Activated T-cell treated with anti-CD3 and anti-CD28 coated beads for 24 hours (primary cell): ENCODE measurements around the gene C2orf69.

Experiments
- DNase-seq: peaks from one replicate; pipeline ENCODE4 v3.0.0-alpha.2; 2020; ENCODE audit warnings: low read depth

The C2orf69 gene

DNA sequence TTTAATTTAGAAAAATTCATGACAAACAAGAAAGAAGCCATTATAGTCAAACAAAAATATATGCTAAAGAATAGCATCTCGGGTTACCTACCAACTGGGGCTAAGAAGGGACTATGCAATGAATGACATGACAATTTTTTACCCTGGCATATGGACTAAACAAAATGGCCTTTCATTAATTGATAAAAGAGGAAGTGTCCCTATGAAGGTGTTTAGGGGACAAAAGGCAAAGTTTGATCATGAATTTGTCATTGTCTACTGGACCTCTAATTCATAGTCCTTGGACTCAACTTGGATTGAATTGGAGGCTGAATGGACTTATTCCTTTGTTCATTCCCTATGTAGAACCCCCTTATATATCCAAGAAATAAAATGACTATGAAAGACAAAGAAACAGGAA lies 57.0 kb downstream of the C2orf69 start:
- no peak for DNase-seq

DNA sequence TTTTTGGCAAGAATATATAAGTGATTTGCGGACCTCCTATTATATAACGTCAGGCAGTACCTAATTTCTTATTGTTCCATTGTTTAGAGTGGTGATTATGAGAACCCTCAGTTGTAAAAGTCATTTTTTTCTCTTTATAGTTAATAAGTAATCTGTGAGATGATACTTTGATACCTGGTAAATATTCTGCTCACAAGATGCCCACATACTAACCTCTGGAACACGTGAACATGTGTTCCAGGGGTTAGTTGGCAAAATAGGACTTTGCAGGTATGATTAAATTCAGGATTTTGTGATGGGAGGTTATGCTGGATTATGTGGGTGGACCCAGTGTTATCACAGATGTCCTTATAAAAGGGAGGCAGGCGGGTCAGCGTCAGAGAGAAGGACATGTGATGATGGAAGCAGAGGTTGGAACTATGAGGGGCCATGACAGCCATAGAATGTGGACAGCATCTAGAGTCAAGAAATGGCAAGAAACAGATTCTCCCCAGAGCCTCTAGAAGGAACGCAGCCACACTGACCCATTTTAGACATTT lies 61.1 kb downstream of the C2orf69 start:
- no peak for DNase-seq

DNA sequence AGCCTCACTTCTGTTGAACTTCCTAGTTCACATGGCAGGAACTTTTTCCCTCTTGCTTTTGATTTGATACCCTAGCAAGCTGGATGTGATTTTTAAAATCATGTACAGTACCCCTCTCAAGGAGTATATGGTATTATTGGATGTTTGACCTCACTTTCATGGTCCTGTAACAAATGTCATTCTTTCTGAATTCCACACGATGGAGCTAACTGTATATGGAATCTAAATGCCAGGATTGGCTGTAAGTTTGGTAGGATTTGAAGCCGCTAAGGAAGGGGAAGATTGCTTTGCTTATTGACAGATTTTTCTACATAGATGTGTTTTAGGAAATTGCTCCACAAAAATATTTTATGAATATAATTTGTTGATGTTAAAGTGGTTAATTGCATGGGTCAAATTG lies 62.6 kb downstream of the C2orf69 start:
- DNase-seq = no peak

DNA sequence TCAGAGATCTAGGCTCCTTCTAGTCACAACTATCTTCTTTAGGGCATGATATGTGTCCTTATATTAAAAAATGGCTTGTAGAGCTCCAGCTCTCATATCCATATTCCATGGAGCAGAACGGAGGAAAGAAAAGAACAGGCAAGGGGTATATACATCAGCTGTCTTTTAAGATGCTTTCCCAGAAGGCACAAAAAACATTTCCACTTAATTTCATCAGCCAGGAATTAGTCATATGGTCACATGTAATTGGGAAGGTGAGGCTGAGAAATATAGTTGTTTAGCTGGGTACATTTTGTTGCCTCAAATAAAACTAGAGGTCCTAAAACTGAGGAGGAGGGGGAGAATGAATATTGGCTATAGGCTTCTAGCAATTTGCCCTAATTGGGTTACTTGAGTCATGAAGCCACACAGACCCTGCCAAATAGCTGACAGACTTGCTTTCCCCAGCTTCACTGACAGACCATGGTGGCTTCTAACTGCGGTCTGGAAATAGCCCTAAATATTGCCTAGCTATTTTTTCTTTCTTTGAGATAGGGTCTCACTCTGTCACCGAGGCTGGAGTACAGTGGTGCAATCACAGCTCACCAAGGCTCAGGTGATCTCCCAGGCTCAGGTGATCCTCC lies 64.3 kb downstream of the C2orf69 start:
- DNase-seq = no peak
